Effector memory CD4-positive, alpha-beta T cell (primary cell): Measurements from ENCODE around the gene GSTK1.
"Not testable (repeated sequence)": the region's sequence is repeated elsewhere in the genome, so short reads cannot be mapped to it uniquely, and the experiment has no call there.

Experiments used
- DNase-seq, 3 donors: peaks; one replicate each; pipeline ENCODE4 v3.0.0-alpha.2; 2020
- H3K27ac ChIP-seq: 2 replicates; pipeline ENCODE4 v1.7.0; 2013; ENCODE audit warnings: mild to moderate bottlenecking, low read length, moderate library complexity; ENCODE audit not compliant: insufficient read depth, poor library complexity, severe bottlenecking
- H3K27me3 ChIP-seq: replicated peaks from 2 replicates; pipeline ENCODE4 v1.7.0; 2013; ENCODE audit warnings: mild to moderate bottlenecking, low read length; ENCODE audit not compliant: insufficient read depth, control insufficient read depth, poor library complexity, severe bottlenecking
- H3K36me3 ChIP-seq: 2 replicates; pipeline ENCODE4 v1.7.0; 2013; ENCODE audit warnings: mild to moderate bottlenecking, low read length, moderate library complexity; ENCODE audit not compliant: control insufficient read depth, insufficient read depth
- H3K4me1 ChIP-seq: 2 replicates; pipeline ENCODE4 v1.7.0; 2013; ENCODE audit warnings: low read length, mild to moderate bottlenecking; ENCODE audit not compliant: control insufficient read depth, insufficient read depth, poor library complexity, severe bottlenecking
- H3K4me3 ChIP-seq: 2 replicates; pipeline ENCODE4 v1.7.0; 2013; ENCODE audit warnings: low read length, low read depth, mild to moderate bottlenecking; ENCODE audit not compliant: insufficient read depth, poor library complexity, severe bottlenecking
- H3K9me3 ChIP-seq: 2 replicates; pipeline ENCODE4 v1.7.0; 2013; ENCODE audit warnings: mild to moderate bottlenecking, low read length, moderate library complexity; ENCODE audit not compliant: control insufficient read depth

Gene GSTK1

DNA sequence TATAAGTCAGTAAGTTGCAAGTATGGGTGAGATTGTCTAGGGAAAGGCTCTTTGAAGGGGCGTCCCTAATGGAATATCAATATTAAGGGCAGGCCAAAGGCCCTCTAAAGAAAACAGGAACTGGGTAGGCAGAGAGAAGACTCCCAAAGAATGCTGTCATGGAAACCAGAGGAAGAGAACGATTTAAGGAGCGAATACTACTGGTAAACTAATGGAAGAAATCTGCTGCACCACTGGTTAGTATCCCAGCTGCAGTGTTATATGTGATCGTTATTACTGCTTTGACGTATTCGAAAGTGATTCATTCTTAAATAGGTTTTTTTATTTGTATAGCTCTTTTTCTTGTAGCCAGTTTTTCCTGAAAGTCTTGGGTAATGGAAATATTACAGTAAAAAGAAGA, 26.2 kb downstream of the GSTK1 start:
- no peak overlapping the region for H3K27ac ChIP-seq
- DNase-seq: no peak
- H3K4me1 ChIP-seq: peaks cover 14% of the 10 kb centered on the region
- H3K9me3 ChIP-seq: no peaks in the 10 kb centered on the region
- peak overlapping the region; percentile 77 for H3K4me3 ChIP-seq
- no peaks in the 10 kb centered on the region for H3K27me3 ChIP-seq
- H3K36me3 ChIP-seq: peaks cover 30% of the 10 kb centered on the region

DNA sequence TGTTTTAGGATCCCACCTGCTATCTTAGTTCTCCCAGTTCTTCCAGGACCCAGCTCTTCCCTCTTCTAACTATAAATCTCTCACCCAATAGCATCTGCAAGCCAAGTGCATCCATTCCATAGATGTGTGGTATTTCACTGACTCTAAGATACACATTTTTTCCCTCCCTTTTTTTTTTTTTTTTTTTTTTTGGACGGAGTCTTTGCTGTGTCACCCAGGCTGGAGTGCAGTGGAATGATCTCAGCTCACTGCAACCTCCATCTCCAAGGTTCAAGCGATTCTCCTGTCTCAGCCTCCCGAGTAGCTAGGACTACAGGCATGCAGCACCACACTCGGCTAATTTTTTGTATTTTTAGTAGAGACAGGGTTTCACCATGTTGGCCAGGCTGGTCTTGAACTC, 26.6 kb downstream of the GSTK1 start:
- Histone ChIP-seq H3K4me1 (peaks cover 14% of the 10 kb centered on the region), H3K4me3 (peak overlapping the region; percentile 77), H3K36me3 (peaks cover 35% of the 10 kb centered on the region)
- H3K27me3 ChIP-seq, H3K27ac ChIP-seq, DNase-seq, H3K9me3 ChIP-seq: not testable (repeated sequence)

DNA sequence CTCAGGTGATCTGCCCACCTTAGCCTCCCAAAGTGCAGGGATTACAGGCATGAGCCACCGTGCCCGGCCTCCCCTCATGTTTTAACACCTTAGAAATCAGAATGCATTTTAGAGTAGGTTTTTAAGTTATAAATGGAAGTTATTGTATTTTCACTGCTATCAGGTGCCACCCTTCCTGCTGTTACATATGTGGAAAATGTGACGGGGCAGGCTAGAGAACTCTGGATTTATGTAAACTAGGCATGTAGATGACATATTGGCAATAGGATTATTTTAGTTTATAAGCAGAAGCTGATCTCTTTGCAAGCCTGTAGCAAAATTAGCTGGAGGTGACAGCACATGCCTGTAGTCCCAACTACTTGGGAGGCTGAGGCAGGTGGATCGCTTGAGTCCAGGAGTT, 27.1 kb downstream of the GSTK1 start:
- Histone ChIP-seq H3K4me1 (peaks cover 14% of the 10 kb centered on the region), H3K27ac (no peak overlapping the region), H3K9me3 (no peaks in the 10 kb centered on the region), H3K4me3 (peak overlapping the region; percentile 17), H3K27me3 (no peaks in the 10 kb centered on the region), H3K36me3 (peaks cover 39% of the 10 kb centered on the region)
- DNase-seq: no peak

DNA sequence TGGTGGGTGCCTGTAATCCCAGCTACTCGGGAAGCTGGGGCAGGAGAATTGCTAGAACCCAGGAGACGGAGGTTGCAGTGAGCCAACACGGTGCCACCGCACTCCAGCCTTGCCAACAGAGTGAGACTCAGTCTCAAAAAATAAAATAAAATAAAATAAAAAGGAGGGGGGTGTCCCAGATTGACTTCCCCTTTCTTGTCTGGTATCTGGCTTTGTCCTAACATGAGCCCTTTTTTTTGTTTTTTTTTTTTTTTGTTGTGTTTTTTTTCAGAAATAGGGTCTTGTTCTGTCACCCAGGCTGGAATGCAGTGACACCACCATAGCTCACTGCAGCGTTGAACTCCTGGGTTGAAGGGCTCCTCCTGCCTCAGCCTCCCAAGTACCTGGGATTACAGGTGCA, 29.6 kb downstream of the GSTK1 start:
- Histone ChIP-seq H3K4me1 (peaks cover 9% of the 10 kb centered on the region), H3K27ac (no peak overlapping the region), H3K27me3 (no peaks in the 10 kb centered on the region), H3K36me3 (peaks cover 59% of the 10 kb centered on the region), H3K9me3 (no peaks in the 10 kb centered on the region), H3K4me3 (no peak overlapping the region)
- DNase-seq: no peak

DNA sequence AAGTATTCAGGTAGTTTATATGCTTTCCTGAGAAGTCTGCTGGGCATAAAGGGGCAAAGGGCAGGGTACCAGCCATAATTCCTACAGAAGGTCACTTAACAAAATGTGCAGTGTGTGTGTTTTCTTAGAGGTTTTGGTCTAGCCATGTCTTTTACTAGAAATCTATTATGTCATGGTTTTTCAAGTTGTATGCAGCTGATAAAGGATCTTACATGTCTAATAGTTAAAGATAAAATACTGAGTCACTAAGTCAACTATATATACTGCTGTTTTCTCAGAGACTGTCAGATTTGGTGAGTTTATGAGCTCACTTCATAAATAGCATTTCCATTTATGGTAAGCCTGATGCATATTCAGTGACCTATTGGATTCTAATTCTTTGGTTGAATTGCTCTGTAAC, 32.6 kb downstream of the GSTK1 start:
- Histone ChIP-seq H3K36me3 (peaks cover 84% of the 10 kb centered on the region), H3K27me3 (no peaks in the 10 kb centered on the region), H3K9me3 (no peaks in the 10 kb centered on the region), H3K4me1 (no peaks in the 10 kb centered on the region), H3K27ac (no peak overlapping the region), H3K4me3 (no peak overlapping the region)
- no peak for DNase-seq

DNA sequence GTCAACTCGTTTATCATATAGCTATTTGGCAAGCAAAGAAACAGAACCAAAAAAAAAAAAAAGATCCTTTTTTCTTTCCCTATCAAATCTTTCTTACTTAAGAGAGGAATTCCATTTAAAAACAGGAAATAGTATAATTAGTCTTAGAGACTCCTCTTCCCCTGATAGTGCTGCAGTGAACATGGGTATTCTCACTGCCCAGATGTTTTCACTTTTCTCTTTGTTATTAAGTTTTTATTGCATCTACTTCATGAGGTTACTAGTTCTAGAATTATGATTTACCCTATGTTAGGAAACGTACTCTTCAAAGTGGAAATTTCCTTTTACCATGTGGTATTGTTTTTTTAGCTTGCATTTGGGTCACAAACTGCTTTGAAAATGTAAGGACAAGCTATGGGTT, 33.4 kb downstream of the GSTK1 start:
- Histone ChIP-seq H3K4me1 (no peaks in the 10 kb centered on the region), H3K27ac (no peak overlapping the region)
- no peak for DNase-seq

DNA sequence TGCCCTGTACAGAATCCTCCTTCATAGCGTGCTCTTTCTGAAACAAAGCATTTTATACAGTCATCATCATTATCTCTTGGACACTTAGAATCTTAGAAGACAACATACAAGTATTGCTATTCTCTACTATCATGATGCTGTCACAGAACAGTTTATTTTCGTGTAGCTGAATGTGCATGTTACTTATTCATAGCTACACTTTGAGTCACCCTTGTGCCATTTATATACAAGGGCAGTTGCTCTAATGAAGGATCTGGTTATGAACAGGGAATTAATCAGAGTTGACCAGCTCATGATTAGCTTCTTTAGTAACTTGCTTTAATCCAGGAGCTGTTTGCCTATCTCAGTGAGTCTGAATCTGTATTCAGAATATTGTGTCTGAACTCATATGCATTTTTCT, 36.1 kb downstream of the GSTK1 start:
- H3K27me3 ChIP-seq: no peaks in the 10 kb centered on the region
- H3K4me1 ChIP-seq: no peaks in the 10 kb centered on the region
- no peak for DNase-seq
- no peak overlapping the region for H3K27ac ChIP-seq
- H3K9me3 ChIP-seq: no peaks in the 10 kb centered on the region
- peaks cover 83% of the 10 kb centered on the region for H3K36me3 ChIP-seq
- H3K4me3 ChIP-seq: no peak overlapping the region

More for the DNA sequence above, 33.4 kb downstream of the GSTK1 start:
- Histone ChIP-seq H3K9me3 (no peaks in the 10 kb centered on the region), H3K4me3 (no peak overlapping the region), H3K27me3 (no peaks in the 10 kb centered on the region), H3K36me3 (peaks cover 90% of the 10 kb centered on the region)

DNA sequence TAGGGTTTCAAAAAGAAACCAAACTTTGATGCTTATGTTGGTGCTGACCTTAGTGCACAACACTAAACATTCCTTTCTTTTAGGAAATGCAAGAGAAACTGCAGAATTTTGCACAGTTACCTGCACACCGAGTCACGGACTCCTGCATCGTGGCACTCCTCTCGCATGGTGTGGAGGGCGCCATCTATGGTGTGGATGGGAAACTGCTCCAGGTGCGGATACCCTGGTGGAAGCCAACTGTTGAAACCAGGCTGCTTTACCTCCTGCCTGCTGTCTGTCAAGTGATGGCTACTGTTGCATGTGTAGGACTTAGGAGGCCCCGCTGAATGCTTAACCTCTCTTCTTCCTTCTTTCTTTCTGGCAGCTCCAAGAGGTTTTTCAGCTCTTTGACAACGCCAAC, 36.6 kb downstream of the GSTK1 start:
- H3K4me3 ChIP-seq: no peak overlapping the region
- peak; percentile 33 to 51 (median 40) for DNase-seq
- H3K9me3 ChIP-seq: no peaks in the 10 kb centered on the region
- H3K27me3 ChIP-seq: no peaks in the 10 kb centered on the region
- no peaks in the 10 kb centered on the region for H3K4me1 ChIP-seq
- H3K27ac ChIP-seq: no peak overlapping the region
- H3K36me3 ChIP-seq: peaks cover 83% of the 10 kb centered on the region

DNA sequence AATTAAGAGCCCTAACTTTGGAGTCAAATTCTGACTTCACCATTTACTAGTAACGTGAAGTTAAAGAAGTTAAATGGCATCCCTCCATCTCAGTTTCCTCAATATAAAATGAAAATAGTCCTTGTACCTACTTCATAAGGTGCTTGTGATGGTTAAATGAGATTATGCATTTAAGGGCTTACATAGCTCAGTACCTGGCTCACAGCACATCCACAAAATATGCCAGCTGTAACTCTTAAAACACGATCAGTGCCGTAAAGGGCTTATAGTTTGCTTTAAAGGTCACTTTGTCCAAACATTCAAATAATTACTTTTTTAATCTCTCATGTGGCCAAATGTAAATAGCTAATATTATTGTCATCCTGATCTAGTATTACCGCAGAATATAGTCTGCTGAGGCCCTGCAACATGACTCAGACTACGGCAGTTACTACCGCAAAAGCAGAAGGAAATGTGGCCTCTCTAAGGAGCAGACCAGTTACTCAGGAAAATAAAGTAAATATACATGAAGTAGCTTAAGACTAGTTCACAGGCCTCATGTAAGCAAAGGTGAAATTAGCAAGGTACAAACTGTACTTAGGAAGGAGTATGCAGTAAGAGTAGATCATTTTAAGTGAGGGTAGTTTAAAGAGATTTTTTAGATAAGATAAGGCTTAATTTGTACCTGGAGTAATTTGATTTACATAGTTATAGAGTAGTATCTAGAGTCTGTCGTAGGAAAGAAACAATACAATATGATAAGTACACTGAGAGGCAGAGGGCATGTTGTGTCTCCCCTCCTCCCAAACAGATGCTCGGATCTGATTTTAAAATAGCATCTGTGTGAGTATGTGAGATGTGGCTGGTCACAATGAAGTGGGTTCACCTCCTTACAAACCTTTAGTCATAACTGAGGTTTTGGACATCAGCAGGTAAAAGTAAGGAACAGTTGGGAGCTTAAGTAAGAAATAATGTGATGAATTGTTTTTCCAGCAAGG, 38.0 kb downstream of the GSTK1 start:
- Histone ChIP-seq H3K27ac (no peak overlapping the region), H3K4me1 (no peaks in the 10 kb centered on the region), H3K4me3 (no peak overlapping the region), H3K36me3 (peaks cover 80% of the 10 kb centered on the region), H3K9me3 (no peaks in the 10 kb centered on the region), H3K27me3 (no peaks in the 10 kb centered on the region)
- DNase-seq: no peak

DNA sequence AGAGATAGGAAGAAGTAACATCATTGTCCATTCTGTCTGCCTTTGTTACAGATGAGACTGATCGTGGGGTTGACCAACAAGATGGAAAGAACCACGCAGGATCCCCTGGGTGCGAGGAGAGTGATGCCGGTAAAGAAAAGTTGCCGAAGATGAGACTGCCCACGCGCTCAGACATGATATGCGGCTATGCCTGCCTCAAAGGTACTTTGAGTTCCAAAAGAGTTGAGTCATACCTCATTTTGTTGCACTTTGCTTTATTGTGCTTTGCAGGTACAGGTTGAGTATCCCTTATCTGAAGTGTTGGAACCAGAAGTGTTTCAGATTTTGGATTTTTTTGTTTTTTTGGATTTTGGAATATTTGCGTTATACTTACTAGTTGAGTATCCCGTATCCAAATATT, 40.5 kb downstream of the GSTK1 start:
- H3K4me1 ChIP-seq: no peaks in the 10 kb centered on the region
- DNase-seq: no peak
- peaks cover 66% of the 10 kb centered on the region for H3K36me3 ChIP-seq
- H3K4me3 ChIP-seq: no peak overlapping the region
- no peak overlapping the region for H3K27ac ChIP-seq
- H3K27me3 ChIP-seq: no peaks in the 10 kb centered on the region
- no peaks in the 10 kb centered on the region for H3K9me3 ChIP-seq
